ENCODE measurements around the gene FOXF2.

DNA sequence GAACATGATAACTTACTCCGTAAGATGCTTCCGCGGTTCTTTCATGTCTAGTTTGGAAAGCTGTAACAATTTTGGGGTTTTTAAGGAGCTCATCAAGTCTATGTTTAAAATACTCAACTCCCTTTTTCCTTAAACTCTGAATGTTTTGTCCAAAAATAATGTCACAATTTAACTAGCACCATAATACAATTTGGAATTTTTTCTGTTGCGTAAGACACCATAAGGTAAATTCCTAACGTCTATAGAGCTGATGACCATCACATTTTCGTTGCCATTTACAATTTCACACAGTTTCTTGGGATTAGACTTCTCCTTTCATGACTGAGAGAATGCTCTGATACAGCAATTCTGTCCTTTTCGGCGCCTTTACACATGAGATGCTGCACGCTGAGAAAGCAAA is 26.7 kb upstream of the FOXF2 start:
- no peak for TF ChIP-seq POLR2A (IDR thresholded peaks at IDR 0.05; ENCODE audit: low read length)
- no peak for TF ChIP-seq GATA1 (IDR thresholded peaks at IDR 0.05; ENCODE audit: low read depth, low read length)

Measured in erythroblast (primary cell).